ENCODE measurements around the gene CCDC88C. TPM values are rescaled to one million over a fixed set of nuclear protein-coding genes. Genes with fewer than 3 reads are reported as not detected.

The CCDC88C gene
- total RNA-seq, 1 experiment from 2014 or later, result 2.0 TPM

- no peak for DNase-seq (ENCODE audit: low read depth)
- in situ Hi-C loops (cut with HindIII; ENCODE audit: low pct_unique_long_range_greater_than_20kb, low sequenced_read_pairs), result no loop called here
Measured at GRCh38 chr14:91385697-91386096, 31.9 kb downstream of the CCDC88C start.

- DNase-seq (ENCODE audit: low read depth), result no peak
- in situ Hi-C loops (cut with HindIII; ENCODE audit: low pct_unique_long_range_greater_than_20kb, low sequenced_read_pairs), result no loop called here
Measured at GRCh38 chr14:91385224-91385623, 32.4 kb downstream of the CCDC88C start.

- DNase-seq (ENCODE audit: low read depth), result no peak
- in situ Hi-C loops (cut with HindIII; ENCODE audit: low pct_unique_long_range_greater_than_20kb, low sequenced_read_pairs), result no loop called here
Measured at GRCh38 chr14:91383439-91383838, 34.2 kb downstream of the CCDC88C start.

- in situ Hi-C loops (cut with HindIII; ENCODE audit: low pct_unique_long_range_greater_than_20kb, low sequenced_read_pairs), result no loop called here
- DNase-seq (ENCODE audit: low read depth), result no peak
Measured at GRCh38 chr14:91381801-91382670, 35.6 kb downstream of the CCDC88C start.

GRCh38 chr14:91380610-91381371 is 36.8 kb downstream of the CCDC88C start:
- in situ Hi-C loops (cut with HindIII; ENCODE audit: low pct_unique_long_range_greater_than_20kb, low sequenced_read_pairs), result no loop called here
- no peak for DNase-seq (ENCODE audit: low read depth)

- in situ Hi-C loops (cut with HindIII; ENCODE audit: low pct_unique_long_range_greater_than_20kb, low sequenced_read_pairs), result no loop called here
- DNase-seq (ENCODE audit: low read depth), result no peak
Measured at GRCh38 chr14:91380123-91380522, 37.5 kb downstream of the CCDC88C start.

GRCh38 chr14:91379579-91379932 is 38.1 kb downstream of the CCDC88C start:
- DNase-seq (ENCODE audit: low read depth), result no peak
- in situ Hi-C loops (cut with HindIII; ENCODE audit: low pct_unique_long_range_greater_than_20kb, low sequenced_read_pairs), result no loop called here

GRCh38 chr14:91378930-91379578 is 38.6 kb downstream of the CCDC88C start:
- in situ Hi-C loops (cut with HindIII; ENCODE audit: low pct_unique_long_range_greater_than_20kb, low sequenced_read_pairs), result no loop called here
- DNase-seq (ENCODE audit: low read depth), result no peak

GRCh38 chr14:91377700-91378652 is 39.6 kb downstream of the CCDC88C start:
- no peak for DNase-seq (ENCODE audit: low read depth)
- in situ Hi-C loops (cut with HindIII; ENCODE audit: low pct_unique_long_range_greater_than_20kb, low sequenced_read_pairs), result no loop called here

- in situ Hi-C loops (cut with HindIII; ENCODE audit: low pct_unique_long_range_greater_than_20kb, low sequenced_read_pairs), result no loop called here
- no peak for DNase-seq (ENCODE audit: low read depth)
Measured at GRCh38 chr14:91376547-91377477, 40.8 kb downstream of the CCDC88C start.

- no peak for DNase-seq (ENCODE audit: low read depth)
- in situ Hi-C loops (cut with HindIII; ENCODE audit: low pct_unique_long_range_greater_than_20kb, low sequenced_read_pairs), result no loop called here
Measured at GRCh38 chr14:91375720-91376452, 41.7 kb downstream of the CCDC88C start.

- no peak for DNase-seq (ENCODE audit: low read depth)
- in situ Hi-C loops (cut with HindIII; ENCODE audit: low pct_unique_long_range_greater_than_20kb, low sequenced_read_pairs), result no loop called here
Measured at GRCh38 chr14:91374879-91375702, 42.5 kb downstream of the CCDC88C start.

- DNase-seq (ENCODE audit: low read depth), result no peak
- in situ Hi-C loops (cut with HindIII; ENCODE audit: low pct_unique_long_range_greater_than_20kb, low sequenced_read_pairs), result no loop called here
Measured at GRCh38 chr14:91374287-91374878, 43.2 kb downstream of the CCDC88C start.

- in situ Hi-C loops (cut with HindIII; ENCODE audit: low pct_unique_long_range_greater_than_20kb, low sequenced_read_pairs), result no loop called here
- DNase-seq (ENCODE audit: low read depth), result no peak
Measured at GRCh38 chr14:91373591-91374254, 43.9 kb downstream of the CCDC88C start.
